Measurements from ENCODE around the gene ACOT7.

ACOT7 gene

DNA sequence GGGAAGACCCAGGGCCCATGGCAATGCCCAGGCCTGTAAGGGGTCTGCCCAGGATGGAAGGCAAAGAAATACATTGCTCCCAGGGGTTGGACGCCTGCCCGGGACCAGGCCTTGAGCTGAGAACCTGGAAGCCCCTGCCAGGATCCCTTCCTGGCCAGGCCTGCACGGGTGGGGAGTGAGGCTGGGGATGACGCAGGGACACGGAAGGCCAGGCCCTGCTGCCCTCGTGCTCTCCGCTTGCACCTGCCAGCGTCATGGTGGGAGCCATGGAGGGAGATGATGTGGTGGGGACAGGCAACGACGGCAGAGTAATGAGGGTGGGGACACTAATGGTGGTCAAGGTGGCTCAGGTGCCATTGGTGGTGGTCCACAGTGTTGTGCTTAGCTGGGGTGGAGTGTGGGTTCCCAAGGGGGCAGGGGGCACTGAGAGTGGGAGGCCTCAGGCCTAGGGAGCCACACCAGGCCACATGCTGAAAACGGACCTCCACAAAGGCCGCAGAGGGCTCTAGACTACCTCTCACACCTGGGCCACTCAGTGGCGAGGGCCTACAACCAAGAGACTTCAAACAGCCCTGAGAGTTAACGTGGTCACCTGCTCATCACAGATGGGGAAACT is 145.3 kb downstream of the ACOT7 start:
- Histone ChIP-seq H2AFZ (ENCODE audit: low read length) (no peak overlapping the region), H3K9ac (ENCODE audit: low read length) (no peak overlapping the region), H3K4me2 (ENCODE audit: low read depth, low read length) (no peak overlapping the region), H3K27ac (ENCODE audit: low read length) (no peak overlapping the region), H3K4me3 (ENCODE audit: low read length) (no peak overlapping the region), H3F3A (ENCODE audit: insufficient read depth, low read length) (no peaks in the 10 kb centered on the region), H3K36me3 (replicated peaks; ENCODE audit: insufficient read depth, low read length) (no peaks in the 10 kb centered on the region), H3K79me2 (ENCODE audit: low read length) (no peaks in the 10 kb centered on the region), H4K20me1 (ENCODE audit: insufficient read depth, low read length) (no peaks in the 10 kb centered on the region), H3K27me3 (replicated peaks; ENCODE audit: insufficient read depth, low read length) (peaks cover 83% of the 10 kb centered on the region), H3K9me3 (replicated peaks; ENCODE audit: insufficient read depth, low read length) (no peaks in the 10 kb centered on the region), H3K4me1 (ENCODE audit: low read length) (no peaks in the 10 kb centered on the region; the same call in 1 of the 2 replicates), H3K9me2 (replicated peaks; ENCODE audit: insufficient read depth, low read length) (no peaks in the 10 kb centered on the region)
- TF ChIP-seq, protein P1, sequence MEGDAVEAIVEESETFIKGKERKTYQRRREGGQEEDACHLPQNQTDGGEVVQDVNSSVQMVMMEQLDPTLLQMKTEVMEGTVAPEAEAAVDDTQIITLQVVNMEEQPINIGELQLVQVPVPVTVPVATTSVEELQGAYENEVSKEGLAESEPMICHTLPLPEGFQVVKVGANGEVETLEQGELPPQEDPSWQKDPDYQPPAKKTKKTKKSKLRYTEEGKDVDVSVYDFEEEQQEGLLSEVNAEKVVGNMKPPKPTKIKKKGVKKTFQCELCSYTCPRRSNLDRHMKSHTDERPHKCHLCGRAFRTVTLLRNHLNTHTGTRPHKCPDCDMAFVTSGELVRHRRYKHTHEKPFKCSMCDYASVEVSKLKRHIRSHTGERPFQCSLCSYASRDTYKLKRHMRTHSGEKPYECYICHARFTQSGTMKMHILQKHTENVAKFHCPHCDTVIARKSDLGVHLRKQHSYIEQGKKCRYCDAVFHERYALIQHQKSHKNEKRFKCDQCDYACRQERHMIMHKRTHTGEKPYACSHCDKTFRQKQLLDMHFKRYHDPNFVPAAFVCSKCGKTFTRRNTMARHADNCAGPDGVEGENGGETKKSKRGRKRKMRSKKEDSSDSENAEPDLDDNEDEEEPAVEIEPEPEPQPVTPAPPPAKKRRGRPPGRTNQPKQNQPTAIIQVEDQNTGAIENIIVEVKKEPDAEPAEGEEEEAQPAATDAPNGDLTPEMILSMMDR (IDR thresholded peaks at IDR 0.05; ENCODE audit: low read length): no peak
- TF ChIP-seq EZH2phosphoT487 (IDR thresholded peaks at IDR 0.05; ENCODE audit: low read length) (no peak), EZH2 (optimal IDR thresholded peaks at IDR 0.05; ENCODE audit: low read depth, low read length) (no peak)
- no peak for DNase-seq

DNA sequence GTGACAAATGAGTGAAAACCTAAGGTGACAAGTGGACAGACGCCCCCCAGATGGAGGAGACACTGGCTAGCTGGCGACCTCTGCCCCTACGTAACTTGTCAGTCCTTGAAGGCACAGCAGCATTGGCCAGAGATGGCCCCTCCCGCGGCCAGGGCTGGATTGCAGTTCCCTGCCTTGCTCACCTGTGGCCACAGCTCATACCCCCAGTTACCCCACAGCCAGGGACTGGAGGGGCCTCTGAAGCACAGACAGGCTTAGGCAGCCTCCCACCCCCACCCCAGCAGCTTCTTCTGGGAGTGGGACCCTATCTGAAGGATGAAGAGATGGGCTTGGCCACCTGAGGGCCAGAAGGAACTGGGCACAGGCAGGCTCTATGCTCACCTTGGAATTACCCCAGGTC is 145.9 kb downstream of the ACOT7 start:
- Histone ChIP-seq H3K9me2 (replicated peaks; ENCODE audit: insufficient read depth, low read length) (no peaks in the 10 kb centered on the region), H3K9ac (ENCODE audit: low read length) (no peak overlapping the region), H3K4me3 (ENCODE audit: low read length) (no peak overlapping the region), H3K4me2 (ENCODE audit: low read depth, low read length) (no peak overlapping the region), H3K79me2 (ENCODE audit: low read length) (no peaks in the 10 kb centered on the region), H3K27me3 (replicated peaks; ENCODE audit: insufficient read depth, low read length) (peaks cover 85% of the 10 kb centered on the region), H3F3A (ENCODE audit: insufficient read depth, low read length) (no peaks in the 10 kb centered on the region), H3K9me3 (replicated peaks; ENCODE audit: insufficient read depth, low read length) (no peaks in the 10 kb centered on the region), H4K20me1 (ENCODE audit: insufficient read depth, low read length) (no peaks in the 10 kb centered on the region), H3K36me3 (replicated peaks; ENCODE audit: insufficient read depth, low read length) (no peaks in the 10 kb centered on the region), H3K4me1 (ENCODE audit: low read length) (no peaks in the 10 kb centered on the region; the same call in 1 of the 2 replicates), H2AFZ (ENCODE audit: low read length) (no peak overlapping the region), H3K27ac (ENCODE audit: low read length) (no peak overlapping the region)
- TF ChIP-seq, protein P1 (IDR thresholded peaks at IDR 0.05; ENCODE audit: low read length): no peak
- no peak for DNase-seq

DNA sequence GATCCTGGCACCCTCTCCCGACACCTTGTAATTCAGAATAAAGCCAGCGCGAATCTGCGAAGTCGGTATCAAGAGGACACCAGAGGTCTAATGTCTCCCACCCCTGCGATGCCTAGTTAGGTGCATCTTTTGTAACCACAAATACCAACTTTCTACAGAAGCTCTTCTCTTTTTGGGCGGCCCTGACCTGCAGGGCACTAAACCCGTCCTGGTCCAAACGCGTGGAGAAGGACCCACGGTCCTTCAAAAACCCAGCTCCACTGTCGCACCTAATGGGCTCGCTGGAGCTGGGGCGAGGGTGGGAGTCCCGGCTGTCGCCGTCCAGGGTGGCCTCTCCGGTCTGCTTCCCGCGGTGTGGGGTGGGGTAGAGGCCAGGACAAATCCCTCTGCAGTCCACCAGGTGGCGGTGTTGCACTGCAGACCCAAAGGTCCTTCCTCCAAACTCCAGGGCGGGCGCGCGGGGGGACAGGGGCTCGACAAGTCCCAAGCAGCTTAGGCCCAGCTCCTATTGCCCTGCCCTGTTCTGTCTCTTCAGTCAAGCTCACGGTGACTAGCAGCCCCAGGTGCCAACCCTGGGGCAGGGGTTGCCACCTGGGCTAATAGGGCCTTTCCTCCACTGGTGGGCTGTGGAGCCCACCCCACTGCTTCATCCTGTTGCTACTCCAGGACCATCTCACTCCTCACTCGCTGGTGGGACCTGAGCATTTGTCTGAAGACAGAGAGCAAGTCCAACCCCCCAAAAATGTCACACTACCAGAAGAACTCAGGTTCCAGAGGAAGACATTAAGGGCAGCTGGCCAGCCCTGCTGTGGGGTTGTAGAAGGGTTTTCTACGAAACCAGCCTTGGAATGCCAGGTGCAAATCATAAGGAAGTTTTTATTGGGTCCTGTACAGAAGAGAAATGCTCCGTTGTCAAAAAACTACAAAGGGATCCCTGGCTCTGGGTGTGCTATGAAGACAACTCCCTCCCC is 146.8 kb downstream of the ACOT7 start:
- DNase-seq: peak; percentile 53
- H4K20me1 ChIP-seq (ENCODE audit: insufficient read depth, low read length): no peaks in the 10 kb centered on the region
- no peaks in the 10 kb centered on the region for H3K9me3 ChIP-seq (replicated peaks; ENCODE audit: insufficient read depth, low read length)
- H3K9me2 ChIP-seq (replicated peaks; ENCODE audit: insufficient read depth, low read length): no peaks in the 10 kb centered on the region
- H3F3A ChIP-seq (ENCODE audit: insufficient read depth, low read length): no peaks in the 10 kb centered on the region
- H3K4me3 ChIP-seq (ENCODE audit: low read length): no peak overlapping the region
- no peak overlapping the region for H2AFZ ChIP-seq (ENCODE audit: low read length)
- peaks cover 82% of the 10 kb centered on the region for H3K27me3 ChIP-seq (replicated peaks; ENCODE audit: insufficient read depth, low read length)
- no peak overlapping the region for H3K4me2 ChIP-seq (ENCODE audit: low read depth, low read length)
- H3K27ac ChIP-seq (ENCODE audit: low read length): no peak overlapping the region
- H3K9ac ChIP-seq (ENCODE audit: low read length): no peak overlapping the region
- no peaks in the 10 kb centered on the region for H3K36me3 ChIP-seq (replicated peaks; ENCODE audit: insufficient read depth, low read length)
- TF ChIP-seq, protein P1 (IDR thresholded peaks at IDR 0.05; ENCODE audit: low read length): peak; percentile 84
- no peak for TF ChIP-seq EZH2phosphoT487 (IDR thresholded peaks at IDR 0.05; ENCODE audit: low read length)
- no peaks in the 10 kb centered on the region for H3K79me2 ChIP-seq (ENCODE audit: low read length)
- no peaks in the 10 kb centered on the region; the same call in 1 of the 2 replicates for H3K4me1 ChIP-seq (ENCODE audit: low read length)
